ENCODE data around the gene HOXA6. TPM values are rescaled to one million over a fixed set of nuclear protein-coding genes. Genes with fewer than 3 reads are reported as not detected.

The HOXA6 gene
- total RNA-seq, 1 experiment from 2014 or later: 0.65 TPM

GRCh38 chr7:27115221-27116026 lies 32.1 kb downstream of the HOXA6 start:
- intact Hi-C loops (cut with micrococcal nuclease; ENCODE audit: unreplicated experiment): loop anchor here (1.0 to 10.0 kb wide), 4 partner anchors 33 to 629 kb away; partner anchors contain the start of genes SKAP2 and TAX1BP1
- TF ChIP-seq CTCF (conservative IDR thresholded peaks at IDR 0.05): 0 out of 2 replicates have a peak, but pooled peaks have one; percentile 10
- no peak for TF ChIP-seq EZH2 (IDR thresholded peaks at IDR 0.05; ENCODE audit: low read depth)
- ChIA-PET CTCF (interaction anchor here (1.7 kb wide), 1 partner anchor 68 kb away, joined by 9 read pairs; no protein-coding TSS in a partner anchor), POLR2A (ENCODE audit: unreplicated experiment) (interaction anchor here (0.6 to 1.2 kb wide), 4 partner anchors 18 to 252 kb away, joined by 3 read pairs; no protein-coding TSS in a partner anchor)
- Histone ChIP-seq H3K27me3 (ENCODE audit: insufficient read depth, low read depth) (no peaks in the 10 kb centered on the region), H3K27ac (peak overlapping the region; percentile 95), H3K4me3 (peak overlapping the region; percentile 90), H2AFZ (peak overlapping the region; percentile 70), H3K4me2 (peak overlapping the region; percentile 98), H3K36me3 (ENCODE audit: low read depth) (peaks cover 37% of the 10 kb centered on the region), H4K20me1 (ENCODE audit: insufficient read depth) (no peaks in the 10 kb centered on the region), H3F3A (ENCODE audit: insufficient read depth, low read depth) (peaks cover 75% of the 10 kb centered on the region), H3K9me3 (ENCODE audit: insufficient read depth, low read depth) (no peaks in the 10 kb centered on the region), H3K79me2 (ENCODE audit: low read depth) (peaks cover 80% of the 10 kb centered on the region), H3K9me2 (ENCODE audit: insufficient read depth) (no peaks in the 10 kb centered on the region), H3K4me1 (replicated peaks; ENCODE audit: insufficient read depth) (peaks cover 39% of the 10 kb centered on the region)
- DNase-seq: peak; percentile 77 to 95
- BruUV-seq (replicated peaks): no TSS peak

GRCh38 chr7:27114881-27115220 lies 32.7 kb downstream of the HOXA6 start:
- DNase-seq: no peak
- peaks cover 42% of the 10 kb centered on the region for H3K4me1 ChIP-seq (replicated peaks; ENCODE audit: insufficient read depth)
- peak overlapping the region; percentile 90 for H3K4me3 ChIP-seq
- H3K9me3 ChIP-seq (ENCODE audit: insufficient read depth, low read depth): no peaks in the 10 kb centered on the region
- H3K27ac ChIP-seq: peak overlapping the region; percentile 95
- peaks cover 70% of the 10 kb centered on the region for H3F3A ChIP-seq (ENCODE audit: insufficient read depth, low read depth)
- peak overlapping the region; percentile 70; the same call in 1 of the 2 replicates for H2AFZ ChIP-seq
- CTCF ChIA-PET: interaction anchor here (0.7 kb wide), 1 partner anchor 450 kb away, joined by 4 read pairs; no protein-coding TSS in a partner anchor
- H3K9me2 ChIP-seq (ENCODE audit: insufficient read depth): no peaks in the 10 kb centered on the region
- no TSS peak for BruUV-seq (replicated peaks)
- H3K27me3 ChIP-seq (ENCODE audit: insufficient read depth, low read depth): no peaks in the 10 kb centered on the region
- H3K79me2 ChIP-seq (ENCODE audit: low read depth): peaks cover 86% of the 10 kb centered on the region
- POLR2A ChIA-PET (ENCODE audit: unreplicated experiment): interaction anchor here (0.7 to 1.2 kb wide), 2 partner anchors 33 to 251 kb away, joined by 3 read pairs; no protein-coding TSS in a partner anchor
- intact Hi-C loops (cut with micrococcal nuclease; ENCODE audit: unreplicated experiment): loop anchor here (1.0 to 10.0 kb wide), 6 partner anchors 33 to 630 kb away; partner anchors contain the start of genes SKAP2 and TAX1BP1
- TF ChIP-seq EZH2 (IDR thresholded peaks at IDR 0.05; ENCODE audit: low read depth): no peak
- TF ChIP-seq CTCF (conservative IDR thresholded peaks at IDR 0.05): no peak
- peaks cover 39% of the 10 kb centered on the region for H3K36me3 ChIP-seq (ENCODE audit: low read depth)
- H4K20me1 ChIP-seq (ENCODE audit: insufficient read depth): no peaks in the 10 kb centered on the region
- peak overlapping the region; percentile 98 for H3K4me2 ChIP-seq

- H3K9me3 ChIP-seq (ENCODE audit: insufficient read depth, low read depth): no peaks in the 10 kb centered on the region
- intact Hi-C loops (cut with micrococcal nuclease; ENCODE audit: unreplicated experiment): loop anchor here (1.0 to 10.0 kb wide), 4 partner anchors 41 to 631 kb away; partner anchors contain the start of gene TAX1BP1
- H3K27ac ChIP-seq: peak overlapping the region; percentile 95
- peaks cover 92% of the 10 kb centered on the region for H3K79me2 ChIP-seq (ENCODE audit: low read depth)
- H3K4me3 ChIP-seq: peak overlapping the region; percentile 90
- no peaks in the 10 kb centered on the region for H3K9me2 ChIP-seq (ENCODE audit: insufficient read depth)
- TSS peak; percentile 49 for BruUV-seq (replicated peaks)
- H3K36me3 ChIP-seq (ENCODE audit: low read depth): peaks cover 45% of the 10 kb centered on the region
- H3K4me1 ChIP-seq (replicated peaks; ENCODE audit: insufficient read depth): peaks cover 48% of the 10 kb centered on the region
- ChIA-PET POLR2A (ENCODE audit: unreplicated experiment) (interaction anchor here (0.5 to 1.2 kb wide), 9 partner anchors 27 to 289 kb away, joined by 3 to 12 read pairs (median 3); no protein-coding TSS in a partner anchor), CTCF (interaction anchor here (0.7 kb wide), 2 partner anchors 449 to 565 kb away, joined by 3 to 4 read pairs; no protein-coding TSS in a partner anchor)
- TF ChIP-seq CTCF (conservative IDR thresholded peaks at IDR 0.05) (no peak; the same call in 1 of the 2 replicates), EZH2 (IDR thresholded peaks at IDR 0.05; ENCODE audit: low read depth) (no peak)
- H3K4me2 ChIP-seq: peak overlapping the region; percentile 98
- peak overlapping the region; percentile 60 for H2AFZ ChIP-seq
- peak; percentile 71 to 73 for DNase-seq
- peaks cover 63% of the 10 kb centered on the region for H3F3A ChIP-seq (ENCODE audit: insufficient read depth, low read depth)
- no peaks in the 10 kb centered on the region for H3K27me3 ChIP-seq (ENCODE audit: insufficient read depth, low read depth)
- H4K20me1 ChIP-seq (ENCODE audit: insufficient read depth): no peaks in the 10 kb centered on the region
Observed at GRCh38 chr7:27113991-27114769, 33.4 kb downstream of the HOXA6 start.
